K562 (cell line): Measurements from ENCODE around the gene CFHR5. TPM values are rescaled to one million over a fixed set of nuclear protein-coding genes. Genes with fewer than 3 reads are reported as not detected.

Source experiments
- ATAC-seq: fragments of 200-7000 bp; cut with Tn5 transposase; 3 replicates; pipeline ENCODE4 v1.9.1; 2020; ENCODE audit warnings: moderate library complexity
- BruUV-seq: library from RNA; stranded (reverse); fragments of 400-500 nt; replicated peaks from 2 replicates; lab custom pipeline; 2021; lab: Mats Ljungman, UMichigan
- CTCF ChIA-PET: fragments of 300-600 bp; formaldehyde crosslinking; extraction: SDS; loops from one replicate; lab custom pipeline; 2021; ENCODE audit warnings: low intra/inter-chr PET ratio; lab: Yijun Ruan, JAX
- POLR2A ChIA-PET: fragments of 300-600, 350-650 bp; sonication (Branson Sonifier 250); formaldehyde crosslinking; extraction: SDS; loops from one replicate; lab custom pipeline; 2021; ENCODE audit warnings: antibody characterized with exemption, inconsistent platforms; lab: Yijun Ruan, JAX
- DNase-seq, 4 experiments: peaks; one replicate each; pipeline versions ENCODE4 v3.0.0 to v3.0.0-alpha.2; 2011 to 2018; ENCODE audit warnings: low spot score in 3 of 4, mixed read lengths in 3 of 4; ENCODE audit errors: extremely low read depth in 1 of 4
- FAIRE-seq: peaks from 2 replicates; lab custom pipeline; 2011; peaks lifted over from hg19 to GRCh38; lab: Jason Lieb, UNC
- H2AFZ ChIP-seq: 2 replicates; pipeline ENCODE4 v1.6.0; 2011; ENCODE audit warnings: low read depth, low read length, control low read depth, inconsistent platforms
- H3K27ac ChIP-seq: fragments of 200-600 bp; 3 replicates; pipeline ENCODE4 v1.8.0; 2011; ENCODE audit warnings: low read depth, mild to moderate bottlenecking, control low read depth, inconsistent platforms, low read length, moderate library complexity, mixed read lengths; ENCODE audit errors: extremely low read depth
- H3K27me3 ChIP-seq, 2 experiments: fragments of 300-600 bp in 1 of 2; 2 replicates in 1 of 2; 3 replicates in 1 of 2; pipeline versions ENCODE4 v1.6.0 to v1.8.0; 2011; ENCODE audit warnings: inconsistent platforms in 2 of 2, low read length in 2 of 2, mild to moderate bottlenecking in 1 of 2, mixed read lengths in 1 of 2, moderate library complexity in 1 of 2; ENCODE audit not compliant: control insufficient read depth in 2 of 2, insufficient read depth in 2 of 2
- H3K36me3 ChIP-seq: fragments of 300-600 bp; 3 replicates; pipeline ENCODE4 v1.8.0; 2011; ENCODE audit warnings: mild to moderate bottlenecking, low read length, inconsistent platforms; ENCODE audit not compliant: control insufficient read depth, insufficient read depth
- H3K4me1 ChIP-seq, 2 experiments: fragments of 200-600 bp in 1 of 2; replicated peaks in 1 of 2; 2 replicates in 1 of 2; 3 replicates in 1 of 2; pipeline versions ENCODE4 v1.5.1 to v1.8.0; 2011; ENCODE audit warnings: inconsistent platforms in 2 of 2, low read length in 2 of 2, mild to moderate bottlenecking in 1 of 2, mixed read lengths in 1 of 2, moderate library complexity in 1 of 2; ENCODE audit not compliant: control insufficient read depth in 2 of 2, insufficient read depth in 2 of 2
- H3K4me2 ChIP-seq: 2 replicates; pipeline ENCODE4 v1.6.1; 2011; ENCODE audit warnings: low read length, control low read depth, inconsistent platforms, mixed read lengths; ENCODE audit not compliant: insufficient read depth
- H3K4me3 ChIP-seq: fragments of 200-600 bp; sonication (generic), shearing (Covaris generic); 2 replicates; pipeline ENCODE4 v1.5.1; 2016; ENCODE audit warnings: control low read depth, inconsistent platforms
- H3K79me2 ChIP-seq: fragments of 200-600 bp; 3 replicates; pipeline ENCODE4 v1.8.0; 2011; ENCODE audit warnings: low read length, inconsistent platforms; ENCODE audit not compliant: control insufficient read depth, insufficient read depth
- H3K9ac ChIP-seq, 2 experiments: 2 replicates each; pipeline versions ENCODE4 v1.6.0 to v1.6.1; 2011; ENCODE audit warnings: low read depth in 2 of 2, low read length in 2 of 2, control low read depth in 1 of 2, inconsistent platforms in 1 of 2, mild to moderate bottlenecking in 1 of 2, mixed read lengths in 1 of 2; ENCODE audit not compliant: insufficient read depth in 1 of 2
- H3K9me1 ChIP-seq: one replicate; pipeline ENCODE4 v1.6.0; 2011; ENCODE audit warnings: inconsistent platforms, mild to moderate bottlenecking, low read length, moderate library complexity; ENCODE audit not compliant: control insufficient read depth, insufficient read depth
- H3K9me3 ChIP-seq: replicated peaks from 2 replicates; pipeline ENCODE4 v1.5.1; 2011; ENCODE audit warnings: low read depth, low read length, inconsistent platforms; ENCODE audit not compliant: control insufficient read depth, insufficient read depth
- H4K20me1 ChIP-seq: replicated peaks from 2 replicates; pipeline ENCODE4 v1.6.1; 2011; ENCODE audit warnings: low read length, inconsistent platforms, mixed read lengths; ENCODE audit not compliant: control insufficient read depth, insufficient read depth
- CHD1 ChIP-seq: fragments of 200-600 bp; sonication (generic); IDR thresholded peaks from one replicate; pipeline ENCODE4 v1.6.1; 2012; ENCODE audit warnings: mild to moderate bottlenecking, moderate library complexity, low read length, inconsistent platforms
- KDM5B ChIP-seq: fragments of 200-600 bp; sonication (generic); IDR thresholded peaks from 2 replicates; pipeline ENCODE4 v1.6.1; 2012; ENCODE audit warnings: low read depth, mild to moderate bottlenecking, moderate library complexity, low read length, control low read depth, inconsistent platforms; ENCODE audit not compliant: insufficient replicate concordance
- MLX ChIP-seq, 2 experiments: fragments of 450-650 bp in 1 of 2; sonication (generic) in 1 of 2; formaldehyde crosslinking; conservative IDR thresholded peaks; 2 replicates each; pipeline versions ENCODE4 v1.4.0 to v1.8.1; 2020 to 2022; ENCODE audit warnings: mild to moderate bottlenecking in 1 of 2, missing genetic modification reagents in 1 of 2
- SMAD1 ChIP-seq: fragments of 150-350 bp; IDR thresholded peaks from 2 replicates; pipeline ENCODE4 v1.6.1; 2014; ENCODE audit warnings: low read length, low read depth; ENCODE audit not compliant: partially characterized antibody
- ZNF143 ChIP-seq: sonication (generic); formaldehyde crosslinking; IDR thresholded peaks from 2 replicates; pipeline ENCODE4 v1.9.0; 2022; ENCODE audit warnings: mild to moderate bottlenecking, missing genetic modification reagents
- ZNF184 ChIP-seq: sonication (generic); formaldehyde crosslinking; IDR thresholded peaks from 2 replicates; pipeline ENCODE4 v1.5.0; 2020; ENCODE audit warnings: missing genetic modification reagents
- ZNF57 ChIP-seq: fragments of 450-650 bp; formaldehyde crosslinking; IDR thresholded peaks from 2 replicates; pipeline ENCODE4 v1.4.0; 2020; ENCODE audit warnings: mild to moderate bottlenecking, moderate library complexity
- ZNF589 ChIP-seq: fragments of 200-800 bp; sonication (Bioruptor generic); IDR thresholded peaks from 2 replicates; pipeline ENCODE4 v1.6.1; 2016; ENCODE audit warnings: low read depth, missing genetic modification characterization, missing compliant biosample characterization
- ZNF76 ChIP-seq: fragments of 250-450 bp; sonication (Bioruptor Pico); IDR thresholded peaks from 2 replicates; pipeline ENCODE4 v1.4.0; 2020; ENCODE audit warnings: mild to moderate bottlenecking, moderate library complexity, borderline replicate concordance
- ZSCAN29 ChIP-seq: fragments of 450-650 bp; IDR thresholded peaks from 2 replicates; pipeline ENCODE4 v1.6.1; 2017
- ZSCAN32 ChIP-seq: fragments of 450-650 bp; formaldehyde crosslinking; IDR thresholded peaks from 2 replicates; pipeline ENCODE4 v1.4.0; 2020; ENCODE audit warnings: mild to moderate bottlenecking, moderate library complexity
- ZZZ3 ChIP-seq: fragments of 450-650 bp; IDR thresholded peaks from 2 replicates; pipeline ENCODE4 v1.6.1; 2016; ENCODE audit warnings: antibody characterized with exemption, mild to moderate bottlenecking, moderate library complexity
- WGBS: fragments of 100-300 bp; shearing (Covaris generic); methylation state at CpG from one replicate; pipeline ENCODE4 v1.1.6; 2016; ENCODE audit warnings: low coverage, mixed read lengths; ENCODE audit not compliant: insufficient coverage; ENCODE audit errors: missing lambda C conversion rate; 5-methylcytosine and 5-hydroxymethylcytosine counted together
- in situ Hi-C: fragments of 300-500 bp; cut with MboI; formaldehyde crosslinking; loops from 4 replicates; pipeline ENCODE4 v1.15.0; 2018; ENCODE audit warnings: inconsistent platforms, mixed read lengths
- intact Hi-C: fragments of 100-400 bp; cut with micrococcal nuclease; formaldehyde crosslinking; loops from 2 replicates; pipeline ENCODE4 v1.14.2; 2022
- polyA plus RNA-seq, 8 experiments: library from polyadenylated mRNA; depleted of rRNA in 4 of 8; stranded (reverse) in 5 of 8; unstranded in 3 of 8; fragments of >200 nt; fragmentation: Nextera tagmentation in 2 of 8; fragmentation: Illumina TruSeq in 1 of 8; extraction: Ambion mirVana in 2 of 8; extraction: Trizol in 1 of 8; gene quantifications; 2 replicates each; pipeline versions ENCODE4 v1.2.1 to v1.2.3, GENCODE V29; 2011 to 2014; ENCODE audit warnings: inconsistent platforms in 1 of 8, missing spikeins in 1 of 8
- total RNA-seq, 7 experiments: library from RNA; depleted of rRNA in 6 of 7; stranded (reverse); fragments of >200 nt in 6 of 7; fragmentation: Illumina TruSeq in 2 of 7; extraction: Trizol in 2 of 7; gene quantifications; 2 replicates each; pipeline versions ENCODE4 v1.2.1 to v1.2.3, GENCODE V29; 2011 to 2021; ENCODE audit warnings: low replicate concordance in 1 of 7

CFHR5 gene
- total and polyA plus RNA-seq, 9 of the 15 experiments (the other 6 are each of a cell fraction or from before 2014, with no cell fraction given): not detected

- Histone ChIP-seq H3K27me3 (no peaks in the 10 kb centered on the region), H3K9me3 (no peaks in the 10 kb centered on the region; the same call in 1 of the 2 replicates), H3K79me2 (no peaks in the 10 kb centered on the region), H3K4me3 (no peak overlapping the region), H3K36me3 (no peaks in the 10 kb centered on the region), H3K27ac (no peak overlapping the region), H3K9me1 (no peaks in the 10 kb centered on the region), H4K20me1 (no peaks in the 10 kb centered on the region), H2AFZ (no peak overlapping the region), H3K4me1 (no peaks in the 10 kb centered on the region), H3K4me2 (no peak overlapping the region), H3K9ac (no peak overlapping the region)
- POLR2A ChIA-PET: no interaction called here
- in situ Hi-C loops: no loop called here
- no peak for ATAC-seq
- no peak for TF ChIP-seq ZSCAN29
- no peak for TF ChIP-seq ZSCAN32 (CRISPR knock-in tag)
- under 1% methylated on average over 7 of the region's 7 CpGs for WGBS
- no peak for DNase-seq
- no peak for FAIRE-seq
- BruUV-seq: no TSS peak
- intact Hi-C loops: no loop called here
- CTCF ChIA-PET: no interaction called here
Measured at GRCh38 chr1:197041486-197042353, 64.4 kb downstream of the CFHR5 start.

GRCh38 chr1:197042676-197043341 is 65.5 kb downstream of the CFHR5 start:
- in situ Hi-C loops: no loop called here
- H2AFZ ChIP-seq: no peak overlapping the region
- H3K27me3 ChIP-seq: no peaks in the 10 kb centered on the region
- H3K4me2 ChIP-seq: no peak overlapping the region
- CTCF ChIA-PET: no interaction called here
- no peak overlapping the region for H3K4me3 ChIP-seq
- POLR2A ChIA-PET: no interaction called here
- intact Hi-C loops: no loop called here
- no peaks in the 10 kb centered on the region for H4K20me1 ChIP-seq
- H3K36me3 ChIP-seq: no peaks in the 10 kb centered on the region
- no peak overlapping the region for H3K27ac ChIP-seq
- BruUV-seq: no TSS peak
- no peaks in the 10 kb centered on the region for H3K79me2 ChIP-seq
- H3K4me1 ChIP-seq: no peaks in the 10 kb centered on the region
- no peak for TF ChIP-seq KDM5B
- no peak for TF ChIP-seq SMAD1
- no peak for TF ChIP-seq ZNF57 (CRISPR knock-in tag)
- TF ChIP-seq ZZZ3: no peak
- TF ChIP-seq CHD1: no peak
- TF ChIP-seq ZNF589 (CRISPR knock-in tag): no peak
- TF ChIP-seq ZNF76 (CRISPR knock-in tag): no peak
- TF ChIP-seq ZNF143 (CRISPR knock-in tag): no peak
- no peak for TF ChIP-seq MLX (CRISPR knock-in tag; conservative IDR thresholded peaks at IDR 0.05)
- no peak for TF ChIP-seq ZNF184
- H3K9ac ChIP-seq: no peak overlapping the region
- no peaks in the 10 kb centered on the region; the same call in 1 of the 2 replicates for H3K9me3 ChIP-seq
- no peak for DNase-seq
- WGBS: 7% methylated on average over 3 of the region's 4 CpGs
- ATAC-seq: no peak
- no peaks in the 10 kb centered on the region for H3K9me1 ChIP-seq
- no peak for FAIRE-seq
